A549 (cell line): ENCODE data around the gene NUB1. TPM values are rescaled to one million over a fixed set of nuclear protein-coding genes. Genes with fewer than 3 reads are reported as not detected.

Experiments
- ATAC-seq, 2 experiments: fragments of 200-7000 bp in 1 of 2; fragments of >200 bp in 1 of 2; cut with Nextera tagmentation in 1 of 2; cut with Tn5 transposase in 1 of 2; 3 replicates each; pipeline versions ENCODE4 v1.8.0 to v1.9.1; 2018 to 2020; ENCODE audit warnings: mild to moderate bottlenecking in 1 of 2, moderate library complexity in 1 of 2
- CTCF ChIA-PET: fragments of 300-600 bp; sonication (Branson Sonifier 250); formaldehyde crosslinking; extraction: SDS; loops from one replicate; lab custom pipeline; 2021; ENCODE audit warnings: antibody characterized with exemption, inconsistent platforms; lab: Yijun Ruan, JAX
- POLR2A ChIA-PET: fragments of 350-600 bp; formaldehyde crosslinking; extraction: SDS; loops from one replicate; lab custom pipeline; 2021; ENCODE audit warnings: antibody characterized with exemption, inconsistent platforms; lab: Yijun Ruan, JAX
- DNase-seq, 2 experiments: peaks; one replicate each; pipeline versions ENCODE4 v3.0.0 to v3.0.0-alpha.2; 2011 to 2016; ENCODE audit warnings: low read depth in 1 of 2, low spot score in 1 of 2
- FAIRE-seq: peaks from 2 replicates; lab custom pipeline; 2011; peaks lifted over from hg19 to GRCh38; lab: Jason Lieb, UNC
- H3K27ac ChIP-seq, 2 experiments: fragments of >200 bp; sonication (Bioruptor Twin); formaldehyde crosslinking; 3 replicates each; pipeline ENCODE4 v1.5.1; 2016 to 2017
- H3K4me1 ChIP-seq: fragments of >200 bp; sonication (Bioruptor Twin); formaldehyde crosslinking; 3 replicates; pipeline ENCODE4 v1.6.1; 2016
- H3K4me2 ChIP-seq: fragments of >200 bp; sonication (Bioruptor Twin); formaldehyde crosslinking; 3 replicates; pipeline ENCODE4 v1.6.1; 2016
- H3K4me3 ChIP-seq: fragments of >200 bp; sonication (Bioruptor Twin); formaldehyde crosslinking; 3 replicates; pipeline ENCODE4 v1.5.1; 2016
- H3K9me3 ChIP-seq: fragments of >200 bp; sonication (Bioruptor Twin); formaldehyde crosslinking; 3 replicates; pipeline ENCODE4 v1.6.1; 2016
- CBX8 ChIP-seq: fragments of 200-600 bp; sonication (generic); IDR thresholded peaks from 2 replicates; pipeline ENCODE4 v1.6.1; 2016
- CEBPB ChIP-seq, 2 experiments: fragments of >200 bp in 1 of 2; sonication (Bioruptor Twin) in 1 of 2; formaldehyde crosslinking in 1 of 2; IDR thresholded peaks; 2 replicates each; pipeline ENCODE4 v1.6.1; 2012 to 2016
- CHD4 ChIP-seq: fragments of 200-600 bp; sonication (generic); IDR thresholded peaks from 2 replicates; pipeline ENCODE4 v1.6.1; 2016; ENCODE audit warnings: antibody characterized with exemption, mild to moderate bottlenecking, borderline replicate concordance
- E2F6 ChIP-seq: IDR thresholded peaks from 2 replicates; pipeline ENCODE4 v1.6.1; 2012; ENCODE audit warnings: low read depth, borderline replicate concordance
- EHMT2 ChIP-seq: fragments of 200-600 bp; sonication (generic); IDR thresholded peaks from 2 replicates; pipeline ENCODE4 v1.6.1; 2016; ENCODE audit warnings: antibody characterized with exemption, low read depth, mild to moderate bottlenecking, moderate library complexity
- EP300 ChIP-seq, 2 experiments: fragments of >200 bp; sonication (Bioruptor Twin); formaldehyde crosslinking; IDR thresholded peaks; 2 replicates in 1 of 2; 3 replicates in 1 of 2; pipeline ENCODE4 v1.6.1; 2016 to 2017
- ESRRA ChIP-seq: fragments of 150-350 bp; IDR thresholded peaks from 2 replicates; pipeline ENCODE4 v1.6.1; 2014; ENCODE audit warnings: mild to moderate bottlenecking, low read length, borderline replicate concordance
- FOSL2 ChIP-seq, 2 experiments: fragments of 450-650 bp in 1 of 2; fragments of >200 bp in 1 of 2; sonication (Bioruptor Twin) in 1 of 2; formaldehyde crosslinking; IDR thresholded peaks; 2 replicates each; pipeline versions ENCODE4 v1.5.0 to v1.6.1; 2016 to 2020; ENCODE audit warnings: mild to moderate bottlenecking in 1 of 2, moderate library complexity in 1 of 2
- FOXS1 ChIP-seq: fragments of 250-450 bp; sonication (Bioruptor Pico); IDR thresholded peaks from 2 replicates; pipeline ENCODE4 v1.5.0; 2020; ENCODE audit warnings: mild to moderate bottlenecking, moderate library complexity
- GATA3 ChIP-seq: IDR thresholded peaks from 2 replicates; pipeline ENCODE4 v1.6.1; 2012; ENCODE audit warnings: borderline replicate concordance
- HOXA7 ChIP-seq: fragments of 250-450 bp; sonication (Bioruptor Pico); IDR thresholded peaks from 2 replicates; pipeline ENCODE4 v1.5.0; 2020; ENCODE audit warnings: mild to moderate bottlenecking, moderate library complexity
- JUNB ChIP-seq: fragments of >200 bp; sonication (Bioruptor Twin); formaldehyde crosslinking; IDR thresholded peaks from 2 replicates; pipeline ENCODE4 v1.6.1; 2016
- MAFK ChIP-seq: fragments of 450-650 bp; IDR thresholded peaks from 2 replicates; pipeline ENCODE4 v1.6.1; 2014; ENCODE audit not compliant: partially characterized antibody
- MAZ ChIP-seq: fragments of 150-350 bp; IDR thresholded peaks from 2 replicates; pipeline ENCODE4 v1.6.1; 2014; ENCODE audit warnings: antibody characterized with exemption, low read depth, low read length, borderline replicate concordance
- NR3C1 ChIP-seq: fragments of >200 bp; sonication (Bioruptor Twin); formaldehyde crosslinking; IDR thresholded peaks from 3 replicates; pipeline ENCODE4 v1.6.1; 2017
- PHF8 ChIP-seq: fragments of 200-600 bp; sonication (generic); IDR thresholded peaks from 2 replicates; pipeline ENCODE4 v1.6.1; 2016; ENCODE audit warnings: low read depth, mild to moderate bottlenecking, antibody characterized with exemption, moderate library complexity, borderline replicate concordance
- POLR2A ChIP-seq: IDR thresholded peaks from 2 replicates; pipeline ENCODE4 v1.6.1; 2012; ENCODE audit warnings: mild to moderate bottlenecking, low read length
- RFX5 ChIP-seq: fragments of 450-650 bp; IDR thresholded peaks from 2 replicates; pipeline ENCODE4 v1.7.1; 2014; ENCODE audit warnings: antibody characterized with exemption, mild to moderate bottlenecking, moderate library complexity
- RNF2 ChIP-seq: fragments of 200-600 bp; sonication (generic); IDR thresholded peaks from 2 replicates; pipeline ENCODE4 v1.6.1; 2016; ENCODE audit warnings: low read depth, mild to moderate bottlenecking, antibody characterized with exemption, moderate library complexity, borderline replicate concordance
- ZC3H11A ChIP-seq: fragments of 450-650 bp; IDR thresholded peaks from 2 replicates; pipeline ENCODE4 v1.6.1; 2014; ENCODE audit warnings: antibody characterized with exemption, mild to moderate bottlenecking
- ZSCAN20 ChIP-seq: fragments of 250-450 bp; sonication (Bioruptor Pico); IDR thresholded peaks from 2 replicates; pipeline ENCODE4 v1.8.0; 2022; ENCODE audit warnings: mild to moderate bottlenecking, moderate library complexity
- WGBS: methylation state at CpG from one replicate; pipeline ENCODE4 v1.1.6; 2017; ENCODE audit errors: missing lambda C conversion rate; 5-methylcytosine and 5-hydroxymethylcytosine counted together
- polyA plus RNA-seq, 4 experiments: library from polyadenylated mRNA; depleted of rRNA in 3 of 4; stranded (reverse); fragments of >200 nt; fragmentation: RNase III in 1 of 4; extraction: RNeasy Plus Mini Kit Qiagen cat#74134 plus additional on column Dnase treatment in 1 of 4; gene quantifications; 2 replicates in 3 of 4; 3 replicates in 1 of 4; pipeline ENCODE4 v1.2.3, GENCODE V29; 2011 to 2017
- TF ChIP-seq, protein P1 (sequence below): fragments of 200-600 bp; sonication (generic); IDR thresholded peaks from 2 replicates; pipeline ENCODE4 v1.6.1; 2016; ENCODE audit warnings: antibody characterized with exemption, mild to moderate bottlenecking, moderate library complexity
- TF ChIP-seq, protein P2 (sequence below): IDR thresholded peaks from 2 replicates; pipeline ENCODE4 v1.6.1; 2012

NUB1 gene
- polyA plus RNA-seq, 2 of the 4 experiments (the other 2 are of a cell fraction): 45.0 to 105 TPM

GRCh38 chr7:151391358-151391730, 49.7 kb downstream of the NUB1 start:
- CTCF ChIA-PET: interaction anchor here (0.8 kb wide), 1 partner anchor 58 kb away, joined by 3 read pairs; no protein-coding TSS in a partner anchor
- Histone ChIP-seq H3K4me3 (no peak overlapping the region), H3K4me2 (no peak overlapping the region), H3K27ac (no peak overlapping the region; a peak in 1 of 6 replicates), H3K9me3 (no peaks in the 10 kb centered on the region), H3K4me1 (0 out of 3 replicates have a peak, but pooled peaks cover 5% of the 10 kb centered on the region)
- FAIRE-seq (no peak), DNase-seq (no peak), ATAC-seq (no peak)
- TF ChIP-seq FOXS1 (no peak), NR3C1 (no peak), RNF2 (no peak), ESRRA (no peak)
- TF ChIP-seq, protein P1, sequence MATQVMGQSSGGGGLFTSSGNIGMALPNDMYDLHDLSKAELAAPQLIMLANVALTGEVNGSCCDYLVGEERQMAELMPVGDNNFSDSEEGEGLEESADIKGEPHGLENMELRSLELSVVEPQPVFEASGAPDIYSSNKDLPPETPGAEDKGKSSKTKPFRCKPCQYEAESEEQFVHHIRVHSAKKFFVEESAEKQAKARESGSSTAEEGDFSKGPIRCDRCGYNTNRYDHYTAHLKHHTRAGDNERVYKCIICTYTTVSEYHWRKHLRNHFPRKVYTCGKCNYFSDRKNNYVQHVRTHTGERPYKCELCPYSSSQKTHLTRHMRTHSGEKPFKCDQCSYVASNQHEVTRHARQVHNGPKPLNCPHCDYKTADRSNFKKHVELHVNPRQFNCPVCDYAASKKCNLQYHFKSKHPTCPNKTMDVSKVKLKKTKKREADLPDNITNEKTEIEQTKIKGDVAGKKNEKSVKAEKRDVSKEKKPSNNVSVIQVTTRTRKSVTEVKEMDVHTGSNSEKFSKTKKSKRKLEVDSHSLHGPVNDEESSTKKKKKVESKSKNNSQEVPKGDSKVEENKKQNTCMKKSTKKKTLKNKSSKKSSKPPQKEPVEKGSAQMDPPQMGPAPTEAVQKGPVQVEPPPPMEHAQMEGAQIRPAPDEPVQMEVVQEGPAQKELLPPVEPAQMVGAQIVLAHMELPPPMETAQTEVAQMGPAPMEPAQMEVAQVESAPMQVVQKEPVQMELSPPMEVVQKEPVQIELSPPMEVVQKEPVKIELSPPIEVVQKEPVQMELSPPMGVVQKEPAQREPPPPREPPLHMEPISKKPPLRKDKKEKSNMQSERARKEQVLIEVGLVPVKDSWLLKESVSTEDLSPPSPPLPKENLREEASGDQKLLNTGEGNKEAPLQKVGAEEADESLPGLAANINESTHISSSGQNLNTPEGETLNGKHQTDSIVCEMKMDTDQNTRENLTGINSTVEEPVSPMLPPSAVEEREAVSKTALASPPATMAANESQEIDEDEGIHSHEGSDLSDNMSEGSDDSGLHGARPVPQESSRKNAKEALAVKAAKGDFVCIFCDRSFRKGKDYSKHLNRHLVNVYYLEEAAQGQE: no peak
- TF ChIP-seq, protein P2, sequence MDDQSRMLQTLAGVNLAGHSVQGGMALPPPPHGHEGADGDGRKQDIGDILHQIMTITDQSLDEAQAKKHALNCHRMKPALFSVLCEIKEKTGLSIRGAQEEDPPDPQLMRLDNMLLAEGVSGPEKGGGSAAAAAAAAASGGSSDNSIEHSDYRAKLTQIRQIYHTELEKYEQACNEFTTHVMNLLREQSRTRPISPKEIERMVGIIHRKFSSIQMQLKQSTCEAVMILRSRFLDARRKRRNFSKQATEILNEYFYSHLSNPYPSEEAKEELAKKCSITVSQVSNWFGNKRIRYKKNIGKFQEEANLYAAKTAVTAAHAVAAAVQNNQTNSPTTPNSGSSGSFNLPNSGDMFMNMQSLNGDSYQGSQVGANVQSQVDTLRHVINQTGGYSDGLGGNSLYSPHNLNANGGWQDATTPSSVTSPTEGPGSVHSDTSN: no peak
- POLR2A ChIA-PET: no interaction called here
- 70% methylated on average over 9 of the region's 9 CpGs for WGBS

DNA sequence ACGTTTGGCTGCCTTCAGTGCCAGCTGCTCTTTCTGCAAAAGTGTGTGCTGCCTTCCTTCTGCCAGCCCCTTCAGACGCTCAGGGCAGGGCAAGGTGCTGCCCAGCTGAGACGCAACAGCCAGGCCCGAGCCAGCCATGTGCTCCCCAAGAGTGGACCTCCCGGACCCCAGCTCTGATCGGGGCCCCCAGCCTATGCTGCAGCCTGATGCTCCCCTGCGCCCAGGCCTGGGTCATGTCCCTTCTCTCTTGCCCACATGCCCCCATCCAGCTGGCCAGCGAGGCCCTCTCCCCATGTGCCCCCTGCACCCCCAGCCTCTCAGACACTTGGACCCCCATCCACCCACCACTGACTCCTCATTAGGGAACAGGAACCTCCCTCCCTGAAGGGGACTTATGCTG, 50.4 kb downstream of the NUB1 start:
- Histone ChIP-seq H3K27ac (no peak overlapping the region; a peak in 1 of 6 replicates), H3K4me2 (no peak overlapping the region), H3K4me3 (no peak overlapping the region), H3K4me1 (0 out of 3 replicates have a peak, but pooled peaks cover 4% of the 10 kb centered on the region), H3K9me3 (no peaks in the 10 kb centered on the region)
- no peak for DNase-seq
- no peak for ATAC-seq
- POLR2A ChIA-PET: no interaction called here
- no peak for TF ChIP-seq JUNB
- TF ChIP-seq NR3C1: no peak
- TF ChIP-seq ZSCAN20 (CRISPR knock-in tag): no peak
- no peak for TF ChIP-seq CEBPB (IDR thresholded peaks at IDR 0.05)
- no peak for TF ChIP-seq PHF8
- TF ChIP-seq RFX5: no peak
- no peak for TF ChIP-seq ESRRA
- TF ChIP-seq ZC3H11A: no peak
- TF ChIP-seq MAZ: no peak
- no peak for TF ChIP-seq FOSL2 (IDR thresholded peaks at IDR 0.05)
- no peak for TF ChIP-seq FOSL2 (CRISPR knock-in tag; IDR thresholded peaks at IDR 0.05)
- no peak for TF ChIP-seq CBX8
- no peak for TF ChIP-seq POLR2A
- no peak for TF ChIP-seq HOXA7 (CRISPR knock-in tag)
- no peak for TF ChIP-seq FOXS1
- TF ChIP-seq CHD4: no peak
- FAIRE-seq: no peak
- CTCF ChIA-PET: interaction anchor here (0.8 to 2.6 kb wide), 2 partner anchors 24 to 57 kb away, joined by 3 to 9 read pairs; no protein-coding TSS in a partner anchor
- 67% methylated on average over 7 of the region's 8 CpGs for WGBS

GRCh38 chr7:151392426-151392825, 50.8 kb downstream of the NUB1 start:
- 68% methylated on average over 10 of the region's 13 CpGs for WGBS
- H3K4me1 ChIP-seq: 0 out of 3 replicates have a peak, but pooled peaks cover 4% of the 10 kb centered on the region
- no peak overlapping the region for H3K4me3 ChIP-seq
- H3K27ac ChIP-seq: peak overlapping the region in 1 of 2 experiments; percentile 60; a peak in 1 of 6 replicates
- POLR2A ChIA-PET: no interaction called here
- DNase-seq (no peak), ATAC-seq (no peak), FAIRE-seq (no peak)
- no peaks in the 10 kb centered on the region for H3K9me3 ChIP-seq
- CTCF ChIA-PET: interaction anchor here (2.0 to 2.6 kb wide), 2 partner anchors 24 to 56 kb away, joined by 9 to 10 read pairs; no protein-coding TSS in a partner anchor
- H3K4me2 ChIP-seq: no peak overlapping the region
- no peak for TF ChIP-seq EHMT2
- TF ChIP-seq, protein P1: no peak
- TF ChIP-seq POLR2A: no peak
- TF ChIP-seq GATA3: no peak
- no peak for TF ChIP-seq EP300 (IDR thresholded peaks at IDR 0.05)
- TF ChIP-seq, protein P2: no peak
- TF ChIP-seq E2F6: no peak
- no peak for TF ChIP-seq MAFK
